ENCODE results near the gene OR2T2. TPM values are rescaled to one million over a fixed set of nuclear protein-coding genes. Genes with fewer than 3 reads are reported as not detected.
"Not testable (repeated sequence)": the region's sequence is repeated elsewhere in the genome, so short reads cannot be mapped to it uniquely, and the experiment has no call there.

OR2T2 gene
- total and polyA plus RNA-seq, 9 donors = 0.06 TPM; not detected in 8

- not testable (repeated sequence) for DNase-seq
These were observed 36.5 kb downstream of the OR2T2 start for GRCh38 chr1:248481686-248482579.

GRCh38 chr1:248488289-248488688 lies 42.9 kb downstream of the OR2T2 start, which contains the start of gene OR2T5:
Gene OR2T5, plus strand, starts transcription at chr1:248488589. Its CDS starts 0 bp downstream, at chr1:248488589.
- H3K27me3 ChIP-seq (ENCODE audit: control insufficient read depth, insufficient read depth, low read length); H3K4me3 ChIP-seq (ENCODE audit: low read length); H3K36me3 ChIP-seq (ENCODE audit: control insufficient read depth, insufficient read depth, low read length); H3K27ac ChIP-seq (ENCODE audit: low read length); H3K9me3 ChIP-seq (replicated peaks; ENCODE audit: control insufficient read depth, low read depth, low read length); DNase-seq; H3K4me1 ChIP-seq (ENCODE audit: control insufficient read depth, insufficient read depth, low read length): not testable (repeated sequence)
- WGBS (ENCODE audit: insufficient coverage) = no CpG with 5 or more reads among the region's 6 CpGs

More at GRCh38 chr1:248481686-248482579, 36.5 kb downstream of the OR2T2 start:
- H3K4me1 ChIP-seq (ENCODE audit: control insufficient read depth, insufficient read depth, low read length); H3K27me3 ChIP-seq (ENCODE audit: control insufficient read depth, insufficient read depth, low read length); H3K4me3 ChIP-seq (ENCODE audit: low read length); H3K27ac ChIP-seq (ENCODE audit: low read length); H3K9me3 ChIP-seq (replicated peaks; ENCODE audit: control insufficient read depth, low read depth, low read length); H3K36me3 ChIP-seq (ENCODE audit: control insufficient read depth, insufficient read depth, low read length): not testable (repeated sequence)
- WGBS (ENCODE audit: insufficient coverage) = 81% methylated on average over 4 of the region's 13 CpGs

GRCh38 chr1:248496661-248497060 lies 51.2 kb downstream of the OR2T2 start:
- not testable (repeated sequence) for H3K4me3 ChIP-seq (ENCODE audit: low read length); H3K36me3 ChIP-seq (ENCODE audit: control insufficient read depth, insufficient read depth, low read length); H3K9me3 ChIP-seq (replicated peaks; ENCODE audit: control insufficient read depth, low read depth, low read length); H3K27me3 ChIP-seq (ENCODE audit: control insufficient read depth, insufficient read depth, low read length); H3K4me1 ChIP-seq (ENCODE audit: control insufficient read depth, insufficient read depth, low read length); H3K27ac ChIP-seq (ENCODE audit: low read length); DNase-seq
- no CpG with 5 or more reads among the region's 5 CpGs for WGBS (ENCODE audit: insufficient coverage)

GRCh38 chr1:248500305-248501035 lies 55.0 kb downstream of the OR2T2 start:
- DNase-seq; H3K27ac ChIP-seq (ENCODE audit: low read length); H3K9me3 ChIP-seq (replicated peaks; ENCODE audit: control insufficient read depth, low read depth, low read length); H3K4me1 ChIP-seq (ENCODE audit: control insufficient read depth, insufficient read depth, low read length); H3K4me3 ChIP-seq (ENCODE audit: low read length); H3K36me3 ChIP-seq (ENCODE audit: control insufficient read depth, insufficient read depth, low read length); H3K27me3 ChIP-seq (ENCODE audit: control insufficient read depth, insufficient read depth, low read length): not testable (repeated sequence)
- no CpG with 5 or more reads among the region's 2 CpGs for WGBS (ENCODE audit: insufficient coverage)

Other genes starting within 250 kb of the OR2T2 start
- not detected for gene OR2M3, start 248.4 kb upstream of the OR2T2 start, total RNA-seq
- gene OR2M3, start 248.4 kb upstream of the OR2T2 start, polyA plus RNA-seq (ENCODE audit: insufficient read depth in 1 of 8, insufficient read length in 8 of 8, low replicate concordance in 1 of 8) = under 1 TPM in 7 of 8 donors, not detected in 1; 0.01 to 0.10 (median 0.03) TPM
- gene OR2M4, start 214.2 kb upstream of the OR2T2 start, total RNA-seq = not detected
- gene OR2M4, start 214.2 kb upstream of the OR2T2 start, polyA plus RNA-seq (ENCODE audit: insufficient read depth in 1 of 8, insufficient read length in 8 of 8, low replicate concordance in 1 of 8) = under 1 TPM in 3 of 8 donors, not detected in 5; 0.04 TPM
- not detected for gene OR2T33, start 167.7 kb upstream of the OR2T2 start, total RNA-seq
- gene OR2T33, start 167.7 kb upstream of the OR2T2 start, polyA plus RNA-seq (ENCODE audit: insufficient read depth in 1 of 8, insufficient read length in 8 of 8, low replicate concordance in 1 of 8) = under 1 TPM in 1 of 8 donors, not detected in 7; 0.04 TPM
- not detected for gene OR2T12, start 142.2 kb upstream of the OR2T2 start, total RNA-seq
- gene OR2T12, start 142.2 kb upstream of the OR2T2 start, polyA plus RNA-seq (ENCODE audit: insufficient read depth in 1 of 8, insufficient read length in 8 of 8, low replicate concordance in 1 of 8) = under 1 TPM in 1 of 8 donors, not detected in 7; 0.03 TPM
- gene OR2M7, start 121.1 kb upstream of the OR2T2 start, total RNA-seq = not detected
- not detected for gene OR2M7, start 121.1 kb upstream of the OR2T2 start, polyA plus RNA-seq (ENCODE audit: insufficient read depth in 1 of 8, insufficient read length in 8 of 8, low replicate concordance in 1 of 8)
- not detected for gene OR14C36, start 96.9 kb upstream of the OR2T2 start, total RNA-seq
- not detected for gene OR14C36, start 96.9 kb upstream of the OR2T2 start, polyA plus RNA-seq (ENCODE audit: insufficient read depth in 1 of 8, insufficient read length in 8 of 8, low replicate concordance in 1 of 8)
- not detected for gene OR2T4, start 84.0 kb upstream of the OR2T2 start, total RNA-seq
- gene OR2T4, start 84.0 kb upstream of the OR2T2 start, polyA plus RNA-seq (ENCODE audit: insufficient read depth in 1 of 8, insufficient read length in 8 of 8, low replicate concordance in 1 of 8) = not detected
- gene OR2T6, start 69.9 kb upstream of the OR2T2 start, total RNA-seq = not detected
- gene OR2T6, start 69.9 kb upstream of the OR2T2 start, polyA plus RNA-seq (ENCODE audit: insufficient read depth in 1 of 8, insufficient read length in 8 of 8, low replicate concordance in 1 of 8) = not detected
- not detected for gene OR2T1, start 42.6 kb upstream of the OR2T2 start, total RNA-seq
- not detected for gene OR2T1, start 42.6 kb upstream of the OR2T2 start, polyA plus RNA-seq (ENCODE audit: insufficient read depth in 1 of 8, insufficient read length in 8 of 8, low replicate concordance in 1 of 8)
- not detected for gene OR2T3, start 27.7 kb downstream of the OR2T2 start, total RNA-seq
- gene OR2T3, start 27.7 kb downstream of the OR2T2 start, polyA plus RNA-seq (ENCODE audit: insufficient read depth in 1 of 8, insufficient read length in 8 of 8, low replicate concordance in 1 of 8) = not detected
- not detected for gene OR2T5, start 43.0 kb downstream of the OR2T2 start, total RNA-seq
- not detected for gene OR2T5, start 43.0 kb downstream of the OR2T2 start, polyA plus RNA-seq (ENCODE audit: insufficient read depth in 1 of 8, insufficient read length in 8 of 8, low replicate concordance in 1 of 8)
- gene OR2G6, start 62.4 kb downstream of the OR2T2 start, total RNA-seq = not detected
- gene OR2G6, start 62.4 kb downstream of the OR2T2 start, polyA plus RNA-seq (ENCODE audit: insufficient read depth in 1 of 8, insufficient read length in 8 of 8, low replicate concordance in 1 of 8) = under 1 TPM in 1 of 8 donors, not detected in 7; 0.06 TPM
- gene OR2T29, start 117.1 kb downstream of the OR2T2 start, total RNA-seq = not detected
- gene OR2T29, start 117.1 kb downstream of the OR2T2 start, polyA plus RNA-seq (ENCODE audit: insufficient read depth in 1 of 8, insufficient read length in 8 of 8, low replicate concordance in 1 of 8) = not detected
- not detected for gene OR2T34, start 129.1 kb downstream of the OR2T2 start, total RNA-seq
- gene OR2T34, start 129.1 kb downstream of the OR2T2 start, polyA plus RNA-seq (ENCODE audit: insufficient read depth in 1 of 8, insufficient read length in 8 of 8, low replicate concordance in 1 of 8) = not detected
- not detected for gene OR2T10, start 152.1 kb downstream of the OR2T2 start, total RNA-seq
- gene OR2T10, start 152.1 kb downstream of the OR2T2 start, polyA plus RNA-seq (ENCODE audit: insufficient read depth in 1 of 8, insufficient read length in 8 of 8, low replicate concordance in 1 of 8) = not detected
- gene OR2T11, start 189.5 kb downstream of the OR2T2 start, total RNA-seq = not detected
- not detected for gene OR2T11, start 189.5 kb downstream of the OR2T2 start, polyA plus RNA-seq (ENCODE audit: insufficient read depth in 1 of 8, insufficient read length in 8 of 8, low replicate concordance in 1 of 8)
- gene OR2T35, start 199.6 kb downstream of the OR2T2 start, total RNA-seq = not detected
- gene OR2T35, start 199.6 kb downstream of the OR2T2 start, polyA plus RNA-seq (ENCODE audit: insufficient read depth in 1 of 8, insufficient read length in 8 of 8, low replicate concordance in 1 of 8) = under 1 TPM in 1 of 8 donors, not detected in 7; 0.27 TPM
- gene OR2T27, start 209.9 kb downstream of the OR2T2 start, total RNA-seq = not detected
- gene OR2T27, start 209.9 kb downstream of the OR2T2 start, polyA plus RNA-seq (ENCODE audit: insufficient read depth in 1 of 8, insufficient read length in 8 of 8, low replicate concordance in 1 of 8) = not detected

All from muscle of leg (tissue), 11 donors.